OCI-LY1 (cell line): ENCODE measurements around the gene KLK1.

Source experiments
- H2AFZ ChIP-seq: fragments of 200-600 bp; sonication (generic), shearing (Covaris generic); 2 replicates; pipeline ENCODE4 v1.6.0; 2014; ENCODE audit warnings: antibody characterized with exemption, mild to moderate bottlenecking, low read length
- H3F3A ChIP-seq: fragments of 200-600 bp; sonication (generic), shearing (Covaris generic); 2 replicates; pipeline ENCODE4 v1.6.0; 2014; ENCODE audit warnings: mild to moderate bottlenecking, antibody characterized with exemption, low read length, moderate library complexity; ENCODE audit not compliant: insufficient read depth
- H3K27ac ChIP-seq: fragments of 200-600 bp; sonication (generic); 2 replicates; pipeline ENCODE4 v1.5.1; 2014; ENCODE audit warnings: low read length, mixed run types, mild to moderate bottlenecking, low read depth; ENCODE audit not compliant: poor library complexity, severe bottlenecking
- H3K27me3 ChIP-seq: fragments of 200-600 bp; sonication (generic); 2 replicates; pipeline ENCODE4 v1.6.0; 2014; ENCODE audit warnings: antibody characterized with exemption, mild to moderate bottlenecking, low read length, moderate library complexity; ENCODE audit not compliant: insufficient read depth
- H3K36me3 ChIP-seq: fragments of 200-600 bp; sonication (generic); 2 replicates; pipeline ENCODE4 v1.6.1; 2014; ENCODE audit warnings: mild to moderate bottlenecking, antibody characterized with exemption, low read length, moderate library complexity, mixed read lengths; ENCODE audit not compliant: insufficient read depth
- H3K4me1 ChIP-seq: fragments of 200-600 bp; sonication (generic); 2 replicates; pipeline ENCODE4 v1.5.1; 2014; ENCODE audit warnings: mild to moderate bottlenecking, low read length, moderate library complexity; ENCODE audit not compliant: insufficient read depth, severe bottlenecking
- H3K4me2 ChIP-seq: fragments of 200-600 bp; sonication (generic), shearing (Covaris generic); 2 replicates; pipeline ENCODE4 v1.6.1; 2014; ENCODE audit warnings: low read length
- H3K4me3 ChIP-seq: fragments of 200-600 bp; sonication (generic); 2 replicates; pipeline ENCODE4 v1.5.1; 2014; ENCODE audit warnings: low read length, low read depth, mild to moderate bottlenecking, mixed read lengths; ENCODE audit not compliant: poor library complexity, severe bottlenecking
- H3K79me2 ChIP-seq: fragments of 200-600 bp; shearing (Covaris generic); 2 replicates; pipeline ENCODE4 v1.6.1; 2016; ENCODE audit warnings: mixed run types, low read length, mixed read lengths; ENCODE audit not compliant: insufficient read depth
- H3K9ac ChIP-seq: fragments of 200-600 bp; sonication (generic), shearing (Covaris generic); 2 replicates; pipeline ENCODE4 v1.6.1; 2014; ENCODE audit warnings: mild to moderate bottlenecking, low read length, mixed read lengths
- H3K9me2 ChIP-seq: fragments of 200-600 bp; sonication (generic), shearing (Covaris generic); 2 replicates; pipeline ENCODE4 v1.6.1; 2014; ENCODE audit warnings: low read depth, mild to moderate bottlenecking, low read length, mixed read lengths
- H3K9me3 ChIP-seq: fragments of 200-600 bp; shearing (Covaris generic); 2 replicates; pipeline ENCODE4 v1.6.1; 2014; ENCODE audit warnings: low read length, mixed read lengths
- H4K20me1 ChIP-seq: fragments of 200-600 bp; sonication (generic), shearing (Covaris generic); 2 replicates; pipeline ENCODE4 v1.6.0; 2016; ENCODE audit warnings: mild to moderate bottlenecking, low read length; ENCODE audit not compliant: insufficient read depth
- CTCF ChIP-seq: fragments of 200-600 bp; sonication (generic), shearing (Covaris generic); IDR thresholded peaks from 2 replicates; pipeline ENCODE4 v1.5.1; 2017; ENCODE audit warnings: mild to moderate bottlenecking, antibody characterized with exemption, low read length, moderate library complexity, mixed read lengths
- EZH2 ChIP-seq: fragments of 200-600 bp; sonication (generic), shearing (Covaris generic); IDR thresholded peaks from 2 replicates; pipeline ENCODE4 v1.8.0; 2017; ENCODE audit warnings: borderline replicate concordance, mixed run types, mild to moderate bottlenecking, antibody characterized with exemption, low read length, moderate library complexity, mixed read lengths

KLK1 gene

GRCh38 chr19:50859849-50860248 is 36.3 kb upstream of the KLK1 start:
- H3K9me2 ChIP-seq: no peaks in the 10 kb centered on the region

GRCh38 chr19:50858886-50859285 is 35.3 kb upstream of the KLK1 start:
- H3K27ac ChIP-seq: no peak overlapping the region
- H3K36me3 ChIP-seq: no peaks in the 10 kb centered on the region
- H3K27me3 ChIP-seq: no peaks in the 10 kb centered on the region; the same call in 1 of the 2 replicates
- H3K9me3 ChIP-seq: no peaks in the 10 kb centered on the region
- H4K20me1 ChIP-seq: no peaks in the 10 kb centered on the region
- H2AFZ ChIP-seq: no peak overlapping the region
- H3F3A ChIP-seq: no peaks in the 10 kb centered on the region
- H3K79me2 ChIP-seq: no peaks in the 10 kb centered on the region
- H3K4me3 ChIP-seq: no peak overlapping the region
- no peak overlapping the region for H3K4me2 ChIP-seq
- H3K9me2 ChIP-seq: no peaks in the 10 kb centered on the region
- H3K9ac ChIP-seq: no peak overlapping the region
- TF ChIP-seq CTCF: no peak
- H3K4me1 ChIP-seq: no peaks in the 10 kb centered on the region

More at GRCh38 chr19:50859849-50860248, 36.3 kb upstream of the KLK1 start:
- Histone ChIP-seq H3K4me2 (no peak overlapping the region), H3K9me3 (no peaks in the 10 kb centered on the region), H3K36me3 (no peaks in the 10 kb centered on the region), H3F3A (no peaks in the 10 kb centered on the region), H3K9ac (no peak overlapping the region), H2AFZ (no peak overlapping the region), H4K20me1 (no peaks in the 10 kb centered on the region), H3K27me3 (no peaks in the 10 kb centered on the region; the same call in 1 of the 2 replicates), H3K4me3 (no peak overlapping the region), H3K27ac (no peak overlapping the region), H3K79me2 (no peaks in the 10 kb centered on the region), H3K4me1 (no peaks in the 10 kb centered on the region)
- TF ChIP-seq EZH2 (no peak), CTCF (no peak)

- H2AFZ ChIP-seq: no peak overlapping the region
- no peaks in the 10 kb centered on the region for H3K9me2 ChIP-seq
- H3K4me3 ChIP-seq: no peak overlapping the region
- no peaks in the 10 kb centered on the region for H4K20me1 ChIP-seq
- no peaks in the 10 kb centered on the region; the same call in 1 of the 2 replicates for H3K27me3 ChIP-seq
- H3K79me2 ChIP-seq: no peaks in the 10 kb centered on the region
- H3K36me3 ChIP-seq: no peaks in the 10 kb centered on the region
- H3F3A ChIP-seq: no peaks in the 10 kb centered on the region
- TF ChIP-seq EZH2: no peak
- no peak for TF ChIP-seq CTCF
- no peak overlapping the region for H3K27ac ChIP-seq
- H3K4me1 ChIP-seq: no peaks in the 10 kb centered on the region
- H3K9ac ChIP-seq: no peak overlapping the region
- H3K9me3 ChIP-seq: no peaks in the 10 kb centered on the region
- no peak overlapping the region for H3K4me2 ChIP-seq
Measured at GRCh38 chr19:50857366-50857765, 33.8 kb upstream of the KLK1 start.
